GM21619 (cell line): ENCODE measurements around the gene CDH8.
"Not testable (repeated sequence)": the region's sequence is repeated elsewhere in the genome, so short reads cannot be mapped to it uniquely, and the experiment has no call there.

Experiments
- ATAC-seq: cut with Tn5 transposase; IDR thresholded peaks from one replicate; pipeline ENCODE4 v1.9.1; 2021; ENCODE audit not compliant: unreplicated experiment

CDH8 gene

DNA sequence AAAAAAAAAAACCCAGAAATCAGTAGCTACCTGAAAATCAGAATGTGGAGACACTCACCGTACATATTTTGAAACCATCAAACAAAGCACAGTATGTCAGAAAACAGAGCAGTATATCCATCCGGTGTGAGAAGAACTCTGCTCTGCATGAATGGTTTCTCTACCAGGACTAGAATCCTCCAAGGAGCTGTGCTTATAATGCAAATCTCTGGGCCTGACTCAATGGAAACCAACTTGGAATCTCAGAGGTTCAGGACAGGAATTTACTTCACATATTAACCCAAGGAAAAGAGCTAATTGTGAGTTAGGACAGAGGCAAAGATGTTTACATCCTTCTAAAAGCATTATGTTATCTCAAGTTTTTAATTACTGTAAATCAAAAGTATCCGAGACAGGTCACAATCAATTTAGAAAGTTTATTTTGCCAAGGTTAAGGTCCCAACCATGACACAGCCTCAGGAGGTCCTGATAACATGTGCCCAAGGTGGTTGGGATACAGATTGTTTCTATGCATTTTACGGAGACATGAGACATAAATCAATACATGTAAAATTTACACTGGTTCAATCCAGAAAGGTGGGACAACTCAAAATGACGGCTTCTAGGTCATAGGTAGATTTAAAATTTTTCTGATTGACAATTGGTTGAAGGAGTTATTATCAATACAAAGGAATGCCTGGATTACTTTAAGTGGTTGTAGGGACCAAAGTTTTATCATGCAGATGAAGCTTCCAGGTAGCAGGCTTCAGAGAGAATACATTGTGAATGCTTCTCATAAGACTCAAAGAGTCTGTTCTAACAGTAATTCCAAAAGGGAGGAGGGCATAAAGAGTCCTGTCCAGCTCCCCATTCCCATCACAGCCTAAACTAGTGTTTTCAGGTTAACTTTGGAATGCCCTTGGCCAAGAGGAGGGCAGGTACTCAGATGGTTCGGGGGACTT, 164.1 kb downstream of the CDH8 start:
- no peak for ATAC-seq

DNA sequence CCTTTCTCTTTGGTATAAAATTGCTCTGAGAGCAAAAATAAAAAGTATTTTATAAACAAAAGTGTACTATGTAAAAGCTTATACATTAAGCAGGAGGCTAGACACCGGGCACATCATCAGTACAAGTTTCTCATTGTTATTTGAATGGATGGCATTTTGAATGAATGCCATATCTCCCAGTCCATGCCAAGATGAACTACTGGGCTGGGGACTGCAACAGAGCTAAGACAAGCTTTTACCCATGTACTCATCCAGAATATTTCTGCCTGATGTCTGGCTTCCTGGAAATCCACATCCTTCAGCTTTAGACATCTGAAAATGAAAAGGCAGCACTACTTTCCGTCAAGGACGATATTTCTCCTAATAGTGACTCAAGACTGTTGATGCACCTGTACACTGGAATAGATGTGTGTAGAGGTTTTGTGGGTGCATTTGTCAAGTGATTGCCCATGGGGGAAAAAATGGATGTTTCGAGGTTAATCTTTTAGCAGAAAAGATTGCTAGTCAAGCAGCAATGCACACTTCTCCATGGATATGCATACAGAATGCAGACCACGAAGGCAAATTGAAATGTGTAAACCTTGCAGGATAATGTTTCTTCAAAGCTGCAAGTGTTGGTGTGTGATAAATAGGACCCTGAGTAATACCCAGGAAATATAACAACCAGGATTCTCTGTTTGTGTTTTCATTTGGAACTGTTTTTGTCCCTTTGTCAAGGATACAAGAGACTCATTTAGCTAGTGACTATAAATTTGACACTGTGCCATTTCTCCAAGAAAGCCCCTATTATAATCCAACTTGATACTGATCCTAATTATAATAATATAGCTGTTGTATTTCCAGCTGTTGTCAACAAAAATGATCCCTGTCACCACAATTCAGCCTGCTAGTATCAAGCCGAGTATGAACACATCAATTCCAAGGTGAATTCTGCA, 173.8 kb downstream of the CDH8 start:
- no peak for ATAC-seq

- no peak for ATAC-seq
Observed at GRCh38 chr16:61858988-61859387, 177.2 kb downstream of the CDH8 start.

- no peak for ATAC-seq
Observed at GRCh38 chr16:61842666-61843065, 193.6 kb downstream of the CDH8 start.

DNA sequence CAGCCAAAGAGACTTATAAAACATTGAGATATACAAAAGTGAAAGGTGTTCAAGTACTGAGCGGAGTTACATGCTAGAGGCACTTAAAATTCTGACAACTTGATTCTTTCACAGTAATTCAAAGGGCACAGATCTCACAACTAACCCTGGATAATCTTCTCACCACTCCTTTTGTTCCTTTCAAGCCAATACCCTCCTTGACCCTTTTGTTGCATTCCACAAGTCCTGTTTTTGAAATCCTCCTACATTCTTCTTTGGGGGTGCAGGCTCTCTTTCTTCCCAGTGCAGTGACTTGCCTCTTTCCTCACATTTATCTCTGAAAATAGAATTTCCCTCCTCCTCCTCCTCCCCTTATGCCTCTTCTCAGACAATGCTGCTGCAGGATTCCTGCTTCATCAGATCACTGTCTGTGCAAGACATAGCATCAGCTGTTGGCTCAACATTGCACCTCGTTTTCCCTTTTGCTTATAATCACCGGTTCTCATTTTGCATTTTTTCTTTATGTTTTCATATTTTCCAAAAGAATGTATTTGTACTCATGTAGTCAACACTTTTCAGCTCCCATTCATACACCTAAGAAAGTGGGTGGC, 199.3 kb downstream of the CDH8 start:
- ATAC-seq = no peak

DNA sequence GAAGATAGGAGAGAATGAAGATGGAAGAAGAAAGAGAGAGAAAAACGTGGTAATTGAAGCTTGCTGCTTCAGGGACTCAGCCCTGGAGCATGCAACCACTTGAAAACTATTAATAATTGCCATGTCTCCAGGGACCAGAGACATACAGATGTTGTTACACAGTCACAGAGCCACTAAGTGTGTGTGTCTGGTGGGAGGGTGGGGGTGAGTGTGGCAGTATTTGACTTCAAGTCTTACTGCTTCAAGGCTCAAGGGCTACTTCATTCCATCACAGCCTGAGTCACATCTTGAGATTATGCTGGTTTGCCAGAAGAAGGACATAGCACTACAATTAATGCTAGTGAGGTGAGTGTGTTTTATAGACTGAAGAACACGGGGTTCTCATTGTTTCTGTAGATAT, 202.2 kb downstream of the CDH8 start:
- no peak for ATAC-seq

DNA sequence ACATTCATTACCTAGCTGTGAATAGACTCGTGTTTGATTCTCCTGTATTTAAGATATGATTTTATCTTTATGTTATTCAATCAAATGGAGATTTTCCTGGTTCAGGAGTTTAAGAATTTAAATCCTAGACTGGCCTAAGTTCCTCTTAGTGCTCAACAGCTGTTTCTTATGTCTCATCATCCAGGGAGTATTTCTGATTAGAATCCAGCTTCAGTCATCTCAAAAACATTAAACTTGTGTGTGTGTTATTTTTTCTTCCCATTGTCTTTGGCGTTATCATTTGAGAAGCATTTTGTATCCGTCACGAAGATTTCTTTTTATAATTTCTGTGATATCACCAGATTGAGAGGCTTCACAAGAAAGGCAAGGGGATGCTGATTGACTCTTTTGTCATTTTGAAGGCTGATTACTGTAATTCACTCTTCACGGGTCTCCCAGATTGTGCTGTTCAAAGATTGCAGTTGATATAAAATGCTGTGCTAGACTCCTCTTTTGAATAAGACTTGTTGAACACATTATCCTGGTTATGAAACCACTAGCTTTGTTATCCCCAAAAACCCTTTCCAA, 204.8 kb downstream of the CDH8 start:
- no peak for ATAC-seq

DNA sequence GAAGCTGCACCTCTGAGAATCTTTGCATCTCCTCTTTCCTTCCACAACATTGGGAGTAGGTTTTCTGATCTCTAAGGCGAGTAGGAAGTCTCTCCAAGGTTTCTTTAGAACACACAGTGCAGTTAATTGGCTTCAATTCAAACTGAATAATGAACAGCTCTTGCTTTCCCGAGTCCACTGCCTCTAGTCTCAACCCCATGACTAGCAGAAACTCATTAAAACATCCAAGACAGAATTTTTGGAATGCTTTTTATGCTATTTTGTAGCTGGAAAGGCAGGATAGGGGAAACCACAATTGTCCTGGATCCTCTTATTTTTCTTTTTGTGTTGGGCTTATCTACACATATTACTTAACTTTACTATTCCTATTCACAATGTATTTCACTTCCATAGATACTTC, 206.6 kb downstream of the CDH8 start:
- no peak for ATAC-seq

- ATAC-seq = no peak
Observed at GRCh38 chr16:61823326-61823725, 212.9 kb downstream of the CDH8 start.

GRCh38 chr16:61820820-61821219, 215.4 kb downstream of the CDH8 start:
- no peak for ATAC-seq

DNA sequence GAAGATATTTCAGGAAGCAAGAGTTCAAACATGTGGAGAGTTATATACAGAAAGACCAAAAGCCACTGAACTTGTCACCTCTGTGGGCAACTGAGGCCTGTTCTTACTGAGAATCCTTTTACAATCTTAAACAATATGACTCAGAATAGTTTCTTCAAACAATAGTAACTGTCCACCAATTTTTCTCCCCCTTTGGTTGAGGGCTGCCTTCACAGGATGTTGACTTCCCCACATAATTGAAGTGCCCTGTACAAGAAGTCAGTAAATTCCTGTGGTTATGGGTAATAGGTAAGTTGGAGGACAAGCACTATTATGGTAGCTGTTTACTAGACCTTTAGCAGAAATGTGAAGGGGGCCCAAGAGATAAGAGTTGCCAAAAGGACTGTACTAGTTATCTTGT, 215.8 kb downstream of the CDH8 start:
- no peak for ATAC-seq

- no peak for ATAC-seq
Observed at GRCh38 chr16:61818850-61819249, 217.4 kb downstream of the CDH8 start.

DNA sequence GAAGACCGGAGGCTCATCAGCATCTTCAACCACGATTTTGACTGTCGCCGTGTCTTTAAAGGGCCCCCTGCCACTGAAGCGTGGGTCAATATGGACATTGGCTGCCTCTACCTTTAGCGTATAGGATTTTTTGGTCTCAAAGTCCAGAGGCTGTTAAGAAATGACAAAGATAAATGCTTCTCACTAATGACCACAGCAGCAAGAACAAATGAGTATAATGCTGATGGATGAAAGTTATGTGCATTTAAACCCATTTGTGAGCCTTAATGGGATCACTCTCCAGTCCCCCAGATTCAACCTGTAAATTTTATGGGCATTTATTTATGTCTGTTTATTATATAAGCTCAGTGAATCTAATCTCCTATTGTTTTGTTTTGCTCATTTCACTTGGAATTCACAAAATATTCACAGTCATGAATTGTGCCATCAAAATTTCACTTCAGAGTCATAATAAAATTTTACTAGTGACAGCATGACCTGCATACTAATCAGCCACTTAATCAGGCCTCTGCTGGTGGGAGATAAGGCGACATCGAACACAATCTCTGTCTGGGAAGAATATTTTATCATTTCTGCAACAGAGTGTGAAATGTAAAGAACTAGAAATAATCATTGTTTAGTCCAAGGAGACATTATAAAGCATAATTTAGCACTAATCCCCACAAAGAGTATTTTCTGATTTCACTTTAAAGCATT, 218.5 kb downstream of the CDH8 start:
- no peak for ATAC-seq

GRCh38 chr16:61814726-61815347, 221.4 kb downstream of the CDH8 start:
- no peak for ATAC-seq

DNA sequence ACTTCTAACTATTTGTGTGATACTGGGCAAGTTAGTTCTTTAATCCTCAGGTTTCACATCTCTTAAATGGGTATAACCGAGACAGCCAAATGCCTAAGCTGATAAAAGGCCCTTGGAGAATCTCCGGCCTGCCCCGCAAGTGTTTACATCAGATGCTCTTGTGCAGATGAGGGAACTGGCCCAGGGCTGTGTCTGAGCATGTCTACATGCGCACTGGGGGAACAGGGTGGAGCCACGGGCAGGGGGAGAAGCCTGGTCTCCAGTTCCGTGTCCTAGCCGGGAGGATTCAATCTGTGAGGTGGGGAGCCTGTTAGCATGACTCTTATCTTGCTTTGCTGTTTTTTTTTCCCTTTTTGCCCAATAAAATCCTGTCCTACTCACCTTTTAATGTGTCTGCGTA, 222.9 kb downstream of the CDH8 start:
- ATAC-seq = no peak

DNA sequence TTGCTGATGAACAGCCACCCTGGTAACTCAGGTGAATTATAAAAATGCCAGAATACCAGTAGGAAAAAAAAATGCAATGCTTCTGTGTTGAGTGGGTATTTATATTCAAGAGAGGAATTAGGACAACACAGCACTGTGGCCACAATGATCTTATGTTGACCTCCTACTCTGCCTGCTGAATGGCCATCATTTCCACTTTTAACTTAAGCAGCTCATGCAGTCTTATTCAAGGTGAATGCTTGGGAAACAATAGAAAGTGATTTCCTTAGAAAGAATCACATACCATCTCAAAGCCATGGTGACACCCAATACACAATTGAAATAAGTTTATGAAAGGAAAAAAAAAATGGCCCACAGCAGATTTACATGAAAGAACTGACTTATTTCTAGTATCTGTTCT, 224.0 kb downstream of the CDH8 start:
- ATAC-seq = no peak

- ATAC-seq = no peak
Observed at GRCh38 chr16:61807551-61807950, 228.7 kb downstream of the CDH8 start.

DNA sequence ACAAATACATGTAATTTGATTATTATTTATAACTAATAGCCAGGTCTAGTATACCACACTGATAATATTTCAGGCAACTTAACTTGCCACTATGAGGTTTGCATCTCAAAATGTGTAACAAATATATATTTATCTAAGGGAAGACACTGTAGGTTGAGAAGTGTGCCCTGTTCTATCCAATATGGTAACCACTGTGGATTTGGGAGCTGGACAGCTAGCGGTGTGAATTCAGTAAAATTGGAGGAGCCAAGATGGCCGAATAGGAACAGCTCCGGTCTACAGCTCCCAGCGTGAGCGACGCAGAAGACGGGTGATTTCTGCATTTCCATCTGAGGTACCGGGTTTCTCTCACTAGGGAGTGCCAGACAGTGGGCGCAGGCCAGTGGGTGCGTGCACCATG, 235.0 kb downstream of the CDH8 start:
- not testable (repeated sequence) for ATAC-seq

GRCh38 chr16:61798741-61799140, 237.5 kb downstream of the CDH8 start:
- no peak for ATAC-seq

DNA sequence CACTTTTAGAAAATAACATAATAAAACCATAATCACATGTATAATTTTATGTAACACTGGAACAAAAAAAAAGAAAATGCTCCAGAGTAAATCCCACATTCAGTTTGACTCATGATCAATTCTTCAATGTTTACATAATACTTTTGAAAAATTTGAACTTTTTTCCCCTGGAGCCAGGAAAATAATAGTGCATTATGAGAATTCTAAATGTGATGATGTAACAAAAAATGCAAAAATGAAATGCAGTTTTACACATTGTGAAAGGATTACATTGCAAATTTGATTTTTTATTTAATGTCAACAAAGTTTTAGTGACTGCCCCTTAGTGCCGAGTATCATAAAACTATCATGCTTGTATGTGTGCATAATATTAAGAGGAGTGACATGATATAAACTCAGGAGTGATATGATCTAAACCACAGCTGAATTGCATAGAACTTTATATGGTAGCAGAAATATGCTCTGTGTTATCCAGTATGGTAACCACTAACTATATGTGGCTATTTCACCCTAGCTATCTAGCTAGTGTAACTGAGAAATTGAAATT, 238.2 kb downstream of the CDH8 start:
- no peak for ATAC-seq
